WTC11 (cell line): ENCODE data around the gene ACOX3. TPM values are rescaled to one million over a fixed set of nuclear protein-coding genes. Genes with fewer than 3 reads are reported as not detected.

Source experiments
- ATAC-seq: fragments of 200-7000 bp; cut with Tn5 transposase; 2 replicates; pipeline ENCODE4 v1.10.0; 2021; ENCODE audit warnings: mild to moderate bottlenecking, moderate library complexity
- CTCF ChIA-PET: fragments of 300-600 bp; sonication (Branson Sonifier 250); formaldehyde crosslinking; loops from one replicate; lab custom pipeline; 2021; ENCODE audit warnings: antibody characterized with exemption; lab: Charles Lee
- POLR2A ChIA-PET: fragments of 350-600 bp; sonication (Branson Sonifier 250); formaldehyde crosslinking; loops from one replicate; lab custom pipeline; 2021; ENCODE audit warnings: antibody characterized with exemption; lab: Charles Lee
- DNase-seq: peaks from one replicate; pipeline ENCODE4 v3.0.0; 2021; ENCODE audit warnings: low spot score
- H3K27ac Mint-ChIP-seq: 2 replicates; pipeline ENCODE4 v1.8.0; 2021; ENCODE audit warnings: mixed read lengths
- H3K27me3 Mint-ChIP-seq: 2 replicates; pipeline ENCODE4 v1.8.0; 2021; ENCODE audit warnings: low read depth, mild to moderate bottlenecking, moderate library complexity, mixed read lengths
- H3K36me3 Mint-ChIP-seq: 2 replicates; pipeline ENCODE4 v1.8.0; 2021; ENCODE audit warnings: mixed read lengths
- H3K4me1 Mint-ChIP-seq: 2 replicates; pipeline ENCODE4 v1.8.0; 2022; ENCODE audit warnings: mixed read lengths
- H3K4me3 Mint-ChIP-seq: 2 replicates; pipeline ENCODE4 v1.8.0; 2021; ENCODE audit warnings: mild to moderate bottlenecking, moderate library complexity, mixed read lengths
- H3K9me3 Mint-ChIP-seq: 2 replicates; pipeline ENCODE4 v1.8.0; 2021; ENCODE audit warnings: mixed read lengths
- ATF1 ChIP-seq: sonication (generic); formaldehyde crosslinking; IDR thresholded peaks from 2 replicates; pipeline ENCODE4 v1.8.1; 2023; ENCODE audit warnings: mild to moderate bottlenecking, moderate library complexity, missing genetic modification reagents
- CBFB ChIP-seq: sonication (generic); formaldehyde crosslinking; IDR thresholded peaks from 2 replicates; pipeline ENCODE4 v1.8.1; 2022; ENCODE audit warnings: mild to moderate bottlenecking, low read depth, missing genetic modification reagents
- ELF4 ChIP-seq: sonication (generic); formaldehyde crosslinking; IDR thresholded peaks from 2 replicates; pipeline ENCODE4 v1.8.1; 2022; ENCODE audit warnings: low read depth, mild to moderate bottlenecking, moderate library complexity, missing genetic modification reagents
- EMX1 ChIP-seq: fragments of 250-450 bp; sonication (Bioruptor Pico); IDR thresholded peaks from 2 replicates; pipeline ENCODE4 v1.8.0; 2021; ENCODE audit warnings: mild to moderate bottlenecking
- ETV6 ChIP-seq: sonication (generic); formaldehyde crosslinking; IDR thresholded peaks from 2 replicates; pipeline ENCODE4 v1.8.1; 2022; ENCODE audit warnings: mild to moderate bottlenecking, missing genetic modification reagents
- FOXJ3 ChIP-seq: sonication (generic); formaldehyde crosslinking; IDR thresholded peaks from 2 replicates; pipeline ENCODE4 v1.9.0; 2021; ENCODE audit warnings: missing genetic modification reagents, mild to moderate bottlenecking, borderline replicate concordance
- GABPB1 ChIP-seq: sonication (generic); formaldehyde crosslinking; IDR thresholded peaks from 2 replicates; pipeline ENCODE4 v1.8.1; 2023; ENCODE audit warnings: mild to moderate bottlenecking, missing genetic modification reagents
- MYBL2 ChIP-seq: sonication (generic); formaldehyde crosslinking; IDR thresholded peaks from 2 replicates; pipeline ENCODE4 v1.8.1; 2023; ENCODE audit warnings: mild to moderate bottlenecking, moderate library complexity, missing genetic modification reagents
- NR1H2 ChIP-seq: sonication (generic); formaldehyde crosslinking; IDR thresholded peaks from 2 replicates; pipeline ENCODE4 v1.9.0; 2021; ENCODE audit warnings: mild to moderate bottlenecking, moderate library complexity, missing genetic modification reagents
- RELA ChIP-seq: sonication (generic); formaldehyde crosslinking; IDR thresholded peaks from 2 replicates; pipeline ENCODE4 v1.8.1; 2022; ENCODE audit warnings: missing genetic modification reagents, mild to moderate bottlenecking, borderline replicate concordance
- TEAD4 ChIP-seq: sonication (generic); formaldehyde crosslinking; IDR thresholded peaks from 2 replicates; pipeline ENCODE4 v1.8.0; 2022; ENCODE audit warnings: mild to moderate bottlenecking, missing genetic modification reagents
- ZNF219 ChIP-seq: sonication (generic); formaldehyde crosslinking; IDR thresholded peaks from 2 replicates; pipeline ENCODE4 v1.8.0; 2023; ENCODE audit warnings: missing genetic modification reagents, mild to moderate bottlenecking, borderline replicate concordance
- ZNF232 ChIP-seq: sonication (generic); formaldehyde crosslinking; IDR thresholded peaks from 2 replicates; pipeline ENCODE4 v1.8.0; 2022; ENCODE audit warnings: mild to moderate bottlenecking, missing genetic modification reagents
- total RNA-seq: library from RNA; stranded (reverse); gene quantifications from 3 replicates; pipeline ENCODE4 v1.2.3, GENCODE V29; 2021
- TF ChIP-seq, protein P1 (sequence below): sonication (generic); formaldehyde crosslinking; IDR thresholded peaks from 2 replicates; pipeline ENCODE4 v1.8.0; 2023; ENCODE audit warnings: missing genetic modification reagents, mild to moderate bottlenecking, borderline replicate concordance
- TF ChIP-seq, protein P2 (sequence below): sonication (generic); formaldehyde crosslinking; IDR thresholded peaks from 2 replicates; pipeline ENCODE4 v1.8.1; 2023; ENCODE audit warnings: mild to moderate bottlenecking, moderate library complexity, missing genetic modification reagents
- TF ChIP-seq, protein P3 (sequence below): fragments of 250-450 bp; sonication (Bioruptor Pico); conservative IDR thresholded peaks from 2 replicates; pipeline ENCODE4 v1.9.0; 2021; ENCODE audit warnings: mild to moderate bottlenecking
- TF ChIP-seq, protein P4 (sequence below): fragments of 200-600 bp; IDR thresholded peaks from 2 replicates; pipeline ENCODE4 v1.8.0; 2022; ENCODE audit warnings: antibody characterized with exemption
- TF ChIP-seq, protein P5 (sequence below): sonication (generic); formaldehyde crosslinking; IDR thresholded peaks from 2 replicates; pipeline ENCODE4 v1.8.1; 2023; ENCODE audit warnings: mild to moderate bottlenecking, missing genetic modification reagents

The ACOX3 gene
- total RNA-seq, 1 experiment from 2014 or later: 10.7 TPM

DNA sequence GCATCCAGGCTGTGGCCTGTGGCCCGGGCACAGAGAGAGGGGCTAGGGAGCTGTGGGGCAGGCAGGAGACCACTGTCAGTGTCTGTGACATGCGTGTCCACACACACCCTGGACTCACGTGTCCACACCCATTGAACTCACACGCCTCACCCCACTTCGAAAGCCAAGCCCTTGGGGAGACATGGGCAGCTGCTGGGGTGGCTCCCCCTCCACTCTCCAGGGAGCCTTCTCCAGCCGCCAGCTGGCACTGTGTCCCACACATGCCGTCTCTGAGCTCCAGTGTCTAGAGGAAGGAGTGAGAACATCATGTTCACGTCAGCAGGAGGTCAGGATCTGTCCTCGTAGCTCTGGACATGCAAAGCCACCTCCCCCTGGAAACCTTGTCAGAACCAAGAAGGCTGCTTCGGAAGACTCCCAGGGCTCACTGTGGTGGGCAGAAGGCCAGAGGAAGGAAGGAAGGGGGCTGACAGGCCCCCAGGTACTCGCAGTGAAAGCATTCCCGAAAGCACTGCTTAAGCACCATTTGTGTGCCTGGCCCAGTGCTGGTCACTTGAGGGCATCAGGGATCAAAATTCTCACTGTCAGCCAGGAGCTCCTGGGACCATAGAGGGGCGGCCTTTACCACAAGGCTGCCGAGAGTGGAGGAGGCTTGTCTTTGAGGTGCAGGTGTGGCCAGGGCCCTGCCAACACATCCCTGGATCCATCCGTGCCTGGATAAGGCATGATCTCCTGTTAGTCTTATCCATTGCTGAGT lies 109.5 kb downstream of the ACOX3 start:
- ChIA-PET POLR2A (no interaction called here), CTCF (interaction anchor here (0.9 to 2.8 kb wide), 2 partner anchors 11 to 89 kb away, joined by 3 to 10 read pairs; no protein-coding TSS in a partner anchor)
- ATAC-seq (no peak), DNase-seq (no peak)
- no peak for TF ChIP-seq MYBL2
- Mint-ChIP-seq H3K36me3 (peaks cover 5% of the 10 kb centered on the region), H3K9me3 (peaks cover 17% of the 10 kb centered on the region), H3K4me1 (no peaks in the 10 kb centered on the region), H3K27me3 (no peaks in the 10 kb centered on the region), H3K4me3 (no peak overlapping the region), H3K27ac (no peak overlapping the region)

DNA sequence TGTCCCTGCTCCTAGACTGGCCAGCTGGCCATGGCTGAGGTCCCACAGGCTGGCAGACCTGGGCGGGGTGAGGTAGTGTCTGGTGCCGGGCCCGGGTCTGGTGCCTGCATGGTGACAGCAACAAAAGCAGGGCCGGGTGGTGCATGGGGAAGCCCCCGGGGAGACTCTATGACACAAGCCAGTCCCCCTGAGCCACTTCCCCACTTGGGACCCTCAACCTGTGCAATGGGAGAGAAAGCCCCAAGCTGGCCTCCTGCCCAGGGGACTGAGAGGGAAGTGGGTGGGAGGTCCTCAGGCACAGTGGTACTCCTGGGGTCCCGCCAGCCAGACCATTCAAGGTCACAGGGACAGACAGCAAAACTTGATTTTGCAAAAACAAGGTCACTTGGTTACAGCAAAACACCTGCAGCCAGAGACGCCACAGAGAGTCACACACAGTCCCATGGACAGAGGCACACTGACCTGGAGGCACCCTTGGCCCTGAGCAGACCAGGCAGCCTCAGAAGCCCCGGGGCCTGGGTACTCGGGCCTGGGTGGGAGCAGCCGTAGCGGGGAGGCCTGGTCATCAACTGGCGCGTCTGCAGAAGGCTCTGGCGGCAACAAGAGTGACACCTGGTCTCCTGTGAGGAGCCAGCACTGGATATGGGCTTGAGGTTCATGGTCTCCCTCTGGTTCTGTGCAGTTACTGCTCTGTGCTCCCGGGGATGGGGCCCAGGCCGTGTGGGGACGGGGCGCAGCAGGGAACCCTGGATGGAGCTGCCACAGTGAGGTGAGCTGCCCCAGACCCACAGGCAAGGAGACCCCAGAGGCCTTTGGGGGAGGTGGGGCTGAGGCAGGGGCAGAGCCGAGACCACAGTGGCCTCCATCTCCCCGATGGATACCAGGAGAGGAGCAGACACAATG lies 110.4 kb downstream of the ACOX3 start:
- no peak overlapping the region for H3K4me3 Mint-ChIP-seq
- no peaks in the 10 kb centered on the region for H3K4me1 Mint-ChIP-seq
- ChIA-PET POLR2A (no interaction called here), CTCF (interaction anchor here (0.9 to 2.8 kb wide), 3 partner anchors 10 to 88 kb away, joined by 3 to 10 read pairs (median 4); no protein-coding TSS in a partner anchor)
- ATAC-seq (no peak), DNase-seq (no peak)
- no peak overlapping the region for H3K27ac Mint-ChIP-seq
- TF ChIP-seq ETV6 (CRISPR knock-in tag) (no peak), FOXJ3 (CRISPR knock-in tag) (no peak), TEAD4 (CRISPR knock-in tag) (no peak), EMX1 (no peak), RELA (CRISPR knock-in tag) (no peak), ZNF232 (no peak), ZNF219 (CRISPR knock-in tag) (no peak)
- TF ChIP-seq, protein P1, sequence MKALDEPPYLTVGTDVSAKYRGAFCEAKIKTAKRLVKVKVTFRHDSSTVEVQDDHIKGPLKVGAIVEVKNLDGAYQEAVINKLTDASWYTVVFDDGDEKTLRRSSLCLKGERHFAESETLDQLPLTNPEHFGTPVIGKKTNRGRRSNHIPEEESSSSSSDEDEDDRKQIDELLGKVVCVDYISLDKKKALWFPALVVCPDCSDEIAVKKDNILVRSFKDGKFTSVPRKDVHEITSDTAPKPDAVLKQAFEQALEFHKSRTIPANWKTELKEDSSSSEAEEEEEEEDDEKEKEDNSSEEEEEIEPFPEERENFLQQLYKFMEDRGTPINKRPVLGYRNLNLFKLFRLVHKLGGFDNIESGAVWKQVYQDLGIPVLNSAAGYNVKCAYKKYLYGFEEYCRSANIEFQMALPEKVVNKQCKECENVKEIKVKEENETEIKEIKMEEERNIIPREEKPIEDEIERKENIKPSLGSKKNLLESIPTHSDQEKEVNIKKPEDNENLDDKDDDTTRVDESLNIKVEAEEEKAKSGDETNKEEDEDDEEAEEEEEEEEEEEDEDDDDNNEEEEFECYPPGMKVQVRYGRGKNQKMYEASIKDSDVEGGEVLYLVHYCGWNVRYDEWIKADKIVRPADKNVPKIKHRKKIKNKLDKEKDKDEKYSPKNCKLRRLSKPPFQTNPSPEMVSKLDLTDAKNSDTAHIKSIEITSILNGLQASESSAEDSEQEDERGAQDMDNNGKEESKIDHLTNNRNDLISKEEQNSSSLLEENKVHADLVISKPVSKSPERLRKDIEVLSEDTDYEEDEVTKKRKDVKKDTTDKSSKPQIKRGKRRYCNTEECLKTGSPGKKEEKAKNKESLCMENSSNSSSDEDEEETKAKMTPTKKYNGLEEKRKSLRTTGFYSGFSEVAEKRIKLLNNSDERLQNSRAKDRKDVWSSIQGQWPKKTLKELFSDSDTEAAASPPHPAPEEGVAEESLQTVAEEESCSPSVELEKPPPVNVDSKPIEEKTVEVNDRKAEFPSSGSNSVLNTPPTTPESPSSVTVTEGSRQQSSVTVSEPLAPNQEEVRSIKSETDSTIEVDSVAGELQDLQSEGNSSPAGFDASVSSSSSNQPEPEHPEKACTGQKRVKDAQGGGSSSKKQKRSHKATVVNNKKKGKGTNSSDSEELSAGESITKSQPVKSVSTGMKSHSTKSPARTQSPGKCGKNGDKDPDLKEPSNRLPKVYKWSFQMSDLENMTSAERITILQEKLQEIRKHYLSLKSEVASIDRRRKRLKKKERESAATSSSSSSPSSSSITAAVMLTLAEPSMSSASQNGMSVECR: no peak
- TF ChIP-seq, protein P2, sequence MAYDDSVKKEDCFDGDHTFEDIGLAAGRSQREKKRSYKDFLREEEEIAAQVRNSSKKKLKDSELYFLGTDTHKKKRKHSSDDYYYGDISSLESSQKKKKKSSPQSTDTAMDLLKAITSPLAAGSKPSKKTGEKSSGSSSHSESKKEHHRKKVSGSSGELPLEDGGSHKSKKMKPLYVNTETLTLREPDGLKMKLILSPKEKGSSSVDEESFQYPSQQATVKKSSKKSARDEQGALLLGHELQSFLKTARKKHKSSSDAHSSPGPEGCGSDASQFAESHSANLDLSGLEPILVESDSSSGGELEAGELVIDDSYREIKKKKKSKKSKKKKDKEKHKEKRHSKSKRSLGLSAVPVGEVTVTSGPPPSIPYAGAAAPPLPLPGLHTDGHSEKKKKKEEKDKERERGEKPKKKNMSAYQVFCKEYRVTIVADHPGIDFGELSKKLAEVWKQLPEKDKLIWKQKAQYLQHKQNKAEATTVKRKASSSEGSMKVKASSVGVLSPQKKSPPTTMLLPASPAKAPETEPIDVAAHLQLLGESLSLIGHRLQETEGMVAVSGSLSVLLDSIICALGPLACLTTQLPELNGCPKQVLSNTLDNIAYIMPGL (CRISPR knock-in tag): no peak
- H3K27me3 Mint-ChIP-seq: no peaks in the 10 kb centered on the region
- H3K9me3 Mint-ChIP-seq: peaks cover 8% of the 10 kb centered on the region
- no peaks in the 10 kb centered on the region for H3K36me3 Mint-ChIP-seq

DNA sequence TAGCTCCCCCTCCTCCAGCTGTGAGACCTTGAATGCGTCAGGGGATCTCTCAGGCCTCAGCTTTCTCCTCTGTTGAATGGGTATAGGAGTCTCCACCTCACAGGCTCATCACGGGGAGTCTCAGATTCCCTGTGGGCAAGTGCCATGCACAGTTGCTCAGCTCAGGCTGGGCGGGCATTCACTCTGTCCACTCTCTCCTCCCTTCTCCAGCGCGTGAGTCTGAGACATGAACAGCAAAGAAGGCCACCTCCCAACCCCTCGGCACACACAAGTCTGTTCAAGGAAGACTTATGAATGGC lies 111.0 kb downstream of the ACOX3 start:
- H3K9me3 Mint-ChIP-seq: peaks cover 7% of the 10 kb centered on the region
- ChIA-PET POLR2A (no interaction called here), CTCF (interaction anchor here (0.7 to 2.1 kb wide), 4 partner anchors 9 to 81 kb away, joined by 3 to 5 read pairs (median 4); no protein-coding TSS in a partner anchor)
- H3K27ac Mint-ChIP-seq: no peak overlapping the region
- H3K4me1 Mint-ChIP-seq: no peaks in the 10 kb centered on the region
- H3K4me3 Mint-ChIP-seq: no peak overlapping the region
- H3K27me3 Mint-ChIP-seq: no peaks in the 10 kb centered on the region
- no peak for ATAC-seq
- DNase-seq: no peak
- H3K36me3 Mint-ChIP-seq: no peaks in the 10 kb centered on the region
- TF ChIP-seq, protein P3, sequence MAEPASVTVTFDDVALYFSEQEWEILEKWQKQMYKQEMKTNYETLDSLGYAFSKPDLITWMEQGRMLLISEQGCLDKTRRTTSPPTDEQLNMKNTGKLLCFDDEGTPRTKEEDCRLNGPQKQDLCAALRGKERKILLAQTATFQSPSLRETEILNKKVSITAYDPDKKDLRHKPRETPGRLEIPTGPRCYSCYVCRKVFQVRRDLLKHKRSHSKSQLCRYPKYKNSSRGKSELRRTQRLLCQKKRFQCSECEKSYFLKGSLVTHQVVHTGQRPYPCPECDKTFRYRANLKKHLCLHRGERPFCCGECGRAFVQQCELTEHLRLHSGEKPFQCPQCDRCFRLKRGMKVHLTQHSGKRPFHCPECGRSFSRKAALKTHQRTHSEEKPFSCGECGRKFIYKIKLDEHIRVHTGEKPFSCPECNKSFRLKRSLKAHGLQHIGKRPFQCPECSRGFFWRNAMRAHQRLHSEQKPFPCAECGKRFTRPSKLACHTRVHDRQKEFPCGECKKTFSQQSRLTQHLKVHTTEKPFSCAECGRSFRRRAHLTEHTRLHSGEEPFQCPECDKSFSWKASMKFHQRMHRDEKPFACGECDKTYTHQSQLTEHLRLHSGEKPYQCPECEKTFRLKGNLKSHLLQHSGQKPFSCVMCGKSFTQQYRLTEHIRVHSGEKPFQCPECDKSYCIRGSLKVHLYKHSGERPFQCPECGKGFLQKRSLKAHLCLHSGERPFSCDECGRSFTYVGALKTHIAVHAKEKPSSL: no peak
- TF ChIP-seq, protein P4, sequence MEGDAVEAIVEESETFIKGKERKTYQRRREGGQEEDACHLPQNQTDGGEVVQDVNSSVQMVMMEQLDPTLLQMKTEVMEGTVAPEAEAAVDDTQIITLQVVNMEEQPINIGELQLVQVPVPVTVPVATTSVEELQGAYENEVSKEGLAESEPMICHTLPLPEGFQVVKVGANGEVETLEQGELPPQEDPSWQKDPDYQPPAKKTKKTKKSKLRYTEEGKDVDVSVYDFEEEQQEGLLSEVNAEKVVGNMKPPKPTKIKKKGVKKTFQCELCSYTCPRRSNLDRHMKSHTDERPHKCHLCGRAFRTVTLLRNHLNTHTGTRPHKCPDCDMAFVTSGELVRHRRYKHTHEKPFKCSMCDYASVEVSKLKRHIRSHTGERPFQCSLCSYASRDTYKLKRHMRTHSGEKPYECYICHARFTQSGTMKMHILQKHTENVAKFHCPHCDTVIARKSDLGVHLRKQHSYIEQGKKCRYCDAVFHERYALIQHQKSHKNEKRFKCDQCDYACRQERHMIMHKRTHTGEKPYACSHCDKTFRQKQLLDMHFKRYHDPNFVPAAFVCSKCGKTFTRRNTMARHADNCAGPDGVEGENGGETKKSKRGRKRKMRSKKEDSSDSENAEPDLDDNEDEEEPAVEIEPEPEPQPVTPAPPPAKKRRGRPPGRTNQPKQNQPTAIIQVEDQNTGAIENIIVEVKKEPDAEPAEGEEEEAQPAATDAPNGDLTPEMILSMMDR: no peak
- no peak for TF ChIP-seq NR1H2 (CRISPR knock-in tag)
- no peak for TF ChIP-seq ZNF219 (CRISPR knock-in tag)
- TF ChIP-seq GABPB1: no peak
- TF ChIP-seq ZNF232: no peak
- no peak for TF ChIP-seq ATF1 (CRISPR knock-in tag)
- no peak for TF ChIP-seq ELF4 (CRISPR knock-in tag)
- TF ChIP-seq, protein P5, sequence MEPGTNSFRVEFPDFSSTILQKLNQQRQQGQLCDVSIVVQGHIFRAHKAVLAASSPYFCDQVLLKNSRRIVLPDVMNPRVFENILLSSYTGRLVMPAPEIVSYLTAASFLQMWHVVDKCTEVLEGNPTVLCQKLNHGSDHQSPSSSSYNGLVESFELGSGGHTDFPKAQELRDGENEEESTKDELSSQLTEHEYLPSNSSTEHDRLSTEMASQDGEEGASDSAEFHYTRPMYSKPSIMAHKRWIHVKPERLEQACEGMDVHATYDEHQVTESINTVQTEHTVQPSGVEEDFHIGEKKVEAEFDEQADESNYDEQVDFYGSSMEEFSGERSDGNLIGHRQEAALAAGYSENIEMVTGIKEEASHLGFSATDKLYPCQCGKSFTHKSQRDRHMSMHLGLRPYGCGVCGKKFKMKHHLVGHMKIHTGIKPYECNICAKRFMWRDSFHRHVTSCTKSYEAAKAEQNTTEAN (CRISPR knock-in tag): no peak
- no peak for TF ChIP-seq CBFB (CRISPR knock-in tag)
